ENCODE measurements around the gene JSRP1. TPM values are rescaled to one million over a fixed set of nuclear protein-coding genes. Genes with fewer than 3 reads are reported as not detected.

The JSRP1 gene
- total and polyA plus RNA-seq, 2 of the 8 experiments (the other 6 are each of a cell fraction or from before 2014, with no cell fraction given): 0.24 to 0.56 TPM

- no peak for TF ChIP-seq HDAC6 (IDR thresholded peaks at IDR 0.05; ENCODE audit: low read depth, low read length)
These were observed 21.2 kb downstream of the JSRP1 start (continued) for GRCh38 chr19:2234996-2235380.
